A673 (cell line): ENCODE data around the gene DPPA5.

ENCODE experiments used
- CTCF ChIP-seq: fragments of 300-800, 200-600 bp; sonication (generic); conservative IDR thresholded peaks from 2 replicates; pipeline ENCODE4 v1.5.1; 2017; ENCODE audit warnings: low read depth, mild to moderate bottlenecking, antibody characterized with exemption, low read length, moderate library complexity, mixed read lengths
- EZH2 ChIP-seq: fragments of 200-600 bp; sonication (generic); IDR thresholded peaks from 2 replicates; pipeline ENCODE4 v1.6.1; 2017; ENCODE audit warnings: borderline replicate concordance, low read depth, mild to moderate bottlenecking, mixed read lengths, antibody characterized with exemption, low read length; ENCODE audit not compliant: poor library complexity, severe bottlenecking

GRCh38 chr6:73371984-73372383, 17.9 kb upstream of the DPPA5 start:
- TF ChIP-seq CTCF (no peak), EZH2 (no peak)
